ENCODE results near the gene SMURF1. TPM values are rescaled to one million over a fixed set of nuclear protein-coding genes. Genes with fewer than 3 reads are reported as not detected.
A peak's percentile ranks its signal among the peaks of the same experiment; 100 is the strongest.

The SMURF1 gene
- total RNA-seq, 2 experiments from 2014 or later: 30.0 to 32.4 TPM

GRCh38 chr7:99042957-99043356, 101.0 kb downstream of the SMURF1 start:
- ChIA-PET POLR2A (no interaction called here), CTCF (no interaction called here)
- ATAC-seq (ENCODE audit: poor library complexity) (no peak), DNase-seq (no peak)
- Mint-ChIP-seq H3K4me3 (no peak overlapping the region), H3K36me3 (ENCODE audit: low read depth) (peaks cover 82% of the 10 kb centered on the region), H3K27me3 (no peaks in the 10 kb centered on the region), H3K9me3 (no peaks in the 10 kb centered on the region), H3K27ac (no peak overlapping the region), H3K4me1 (ENCODE audit: low read depth) (peaks cover 7% of the 10 kb centered on the region)
- intact Hi-C loops (cut with DNase I, micrococcal nuclease): no loop called here
- Histone ChIP-seq H3K27ac (ENCODE audit: low read depth in 1 of 2, low read length in 2 of 2) (no peak overlapping the region), H3K27me3 (ENCODE audit: control insufficient read depth in 1 of 2, insufficient read depth in 2 of 2, low read length in 2 of 2) (no peaks in the 10 kb centered on the region), H3K4me3 (ENCODE audit: low read length) (no peak overlapping the region), H3K36me3 (ENCODE audit: insufficient read depth, low read length) (peaks cover 82% of the 10 kb centered on the region), H3K4me1 (ENCODE audit: insufficient read depth, low read length) (peaks cover 3% of the 10 kb centered on the region), H3K9me3 (ENCODE audit: control insufficient read depth in 1 of 2, insufficient read depth in 1 of 2, low read length in 2 of 2) (no peaks in the 10 kb centered on the region)
- TF ChIP-seq CTCF (IDR thresholded peaks at IDR 0.05): no peak

GRCh38 chr7:99041526-99041925, 102.4 kb downstream of the SMURF1 start:
- Mint-ChIP-seq H3K36me3 (ENCODE audit: low read depth) (peaks cover 83% of the 10 kb centered on the region), H3K9me3 (no peaks in the 10 kb centered on the region), H3K4me3 (no peak overlapping the region), H3K27me3 (no peaks in the 10 kb centered on the region), H3K4me1 (ENCODE audit: low read depth) (peaks cover 7% of the 10 kb centered on the region), H3K27ac (no peak overlapping the region)
- Histone ChIP-seq H3K4me3 (ENCODE audit: low read length) (no peak overlapping the region), H3K36me3 (ENCODE audit: insufficient read depth, low read length) (peaks cover 81% of the 10 kb centered on the region), H3K27me3 (ENCODE audit: control insufficient read depth in 1 of 2, insufficient read depth in 2 of 2, low read length in 2 of 2) (no peaks in the 10 kb centered on the region), H3K27ac (ENCODE audit: low read depth in 1 of 2, low read length in 2 of 2) (no peak overlapping the region), H3K9me3 (ENCODE audit: control insufficient read depth in 1 of 2, insufficient read depth in 1 of 2, low read length in 2 of 2) (no peaks in the 10 kb centered on the region), H3K4me1 (ENCODE audit: insufficient read depth, low read length) (peaks cover 3% of the 10 kb centered on the region)
- ATAC-seq (ENCODE audit: poor library complexity) (no peak), DNase-seq (no peak)
- intact Hi-C loops (cut with DNase I, micrococcal nuclease): no loop called here
- CTCF ChIA-PET: no interaction called here
- POLR2A ChIA-PET: no interaction called here
- TF ChIP-seq CTCF (IDR thresholded peaks at IDR 0.05): no peak

- Mint-ChIP-seq H3K27me3 (no peaks in the 10 kb centered on the region), H3K4me3 (no peak overlapping the region), H3K9me3 (no peaks in the 10 kb centered on the region), H3K4me1 (ENCODE audit: low read depth) (peaks cover 7% of the 10 kb centered on the region), H3K27ac (peak overlapping the region; percentile 40), H3K36me3 (ENCODE audit: low read depth) (peaks cover 85% of the 10 kb centered on the region)
- Histone ChIP-seq H3K4me1 (ENCODE audit: insufficient read depth, low read length) (peaks cover 3% of the 10 kb centered on the region), H3K27ac (ENCODE audit: low read depth in 1 of 2, low read length in 2 of 2) (no peak overlapping the region), H3K9me3 (ENCODE audit: control insufficient read depth in 1 of 2, insufficient read depth in 1 of 2, low read length in 2 of 2) (no peaks in the 10 kb centered on the region), H3K36me3 (ENCODE audit: insufficient read depth, low read length) (peaks cover 83% of the 10 kb centered on the region), H3K27me3 (ENCODE audit: control insufficient read depth in 1 of 2, insufficient read depth in 2 of 2, low read length in 2 of 2) (no peaks in the 10 kb centered on the region), H3K4me3 (ENCODE audit: low read length) (no peak overlapping the region)
- ChIA-PET CTCF (interaction anchor here (1.0 to 1.2 kb wide), 3 partner anchors 9 to 274 kb away, joined by 3 to 4 read pairs (median 3); no protein-coding TSS in a partner anchor), POLR2A (no interaction called here)
- intact Hi-C loops (cut with DNase I, micrococcal nuclease): loop anchor here (1.0 kb wide), 1 partner anchor 273 kb away; no protein-coding TSS in a partner anchor
- TF ChIP-seq CTCF (IDR thresholded peaks at IDR 0.05): peak; percentile 71
- DNase-seq (peak; percentile 31 to 82 (median 52)), ATAC-seq (ENCODE audit: poor library complexity) (peak; percentile 60)
Measured at GRCh38 chr7:99040104-99040958, 103.6 kb downstream of the SMURF1 start.

Measured in CD4-positive, alpha-beta T cell (primary cell).